ENCODE results near the gene RPH3AL.

Gene RPH3AL

GRCh38 chr17:296906-297690 is 55.5 kb downstream of the RPH3AL start:
- DNase-seq = no peak

- DNase-seq = no peak
These were observed 56.2 kb downstream of the RPH3AL start for GRCh38 chr17:296379-296778.

GRCh38 chr17:292531-293382 is 59.9 kb downstream of the RPH3AL start:
- DNase-seq = no peak

GRCh38 chr17:292016-292415 is 60.6 kb downstream of the RPH3AL start:
- DNase-seq = no peak

- no peak for DNase-seq
These were observed 61.0 kb downstream of the RPH3AL start for GRCh38 chr17:291587-291986.

- no peak for DNase-seq
These were observed 62.0 kb downstream of the RPH3AL start for GRCh38 chr17:290626-291025.

GRCh38 chr17:290121-290521 is 62.5 kb downstream of the RPH3AL start:
- DNase-seq = no peak

- DNase-seq = no peak
These were observed 63.2 kb downstream of the RPH3AL start for GRCh38 chr17:289409-289808.

GRCh38 chr17:288802-289356 is 63.7 kb downstream of the RPH3AL start:
- DNase-seq = no peak

- no peak for DNase-seq
These were observed 66.0 kb downstream of the RPH3AL start for GRCh38 chr17:286571-286970.

- DNase-seq = no peak
These were observed 66.7 kb downstream of the RPH3AL start for GRCh38 chr17:285751-286422.

GRCh38 chr17:284676-285355 is 67.8 kb downstream of the RPH3AL start:
- no peak for DNase-seq

GRCh38 chr17:283911-284675 is 68.5 kb downstream of the RPH3AL start:
- no peak for DNase-seq

- DNase-seq = no peak
These were observed 69.4 kb downstream of the RPH3AL start for GRCh38 chr17:282912-283882.

GRCh38 chr17:282000-282911 is 70.4 kb downstream of the RPH3AL start:
- DNase-seq = no peak

GRCh38 chr17:281365-281999 is 71.1 kb downstream of the RPH3AL start:
- DNase-seq = no peak

- no peak for DNase-seq
These were observed 71.7 kb downstream of the RPH3AL start for GRCh38 chr17:280901-281300.

- no peak for DNase-seq
These were observed 72.4 kb downstream of the RPH3AL start for GRCh38 chr17:280216-280615.

GRCh38 chr17:279776-280175 is 72.8 kb downstream of the RPH3AL start:
- DNase-seq = no peak

All from NK-92 treated with Interleukin-12 subunit alpha and Interleukin-12 subunit beta, amount 100 ng/mL, for 24 hours (cell line).